Measurements from ENCODE around the gene CABLES2. TPM values are rescaled to one million over a fixed set of nuclear protein-coding genes. Genes with fewer than 3 reads are reported as not detected.
A peak's percentile ranks its signal among the peaks of the same experiment; 100 is the strongest.

Gene CABLES2
- total RNA-seq, 1 donor from 2014 or later, result 9.3 TPM

DNA sequence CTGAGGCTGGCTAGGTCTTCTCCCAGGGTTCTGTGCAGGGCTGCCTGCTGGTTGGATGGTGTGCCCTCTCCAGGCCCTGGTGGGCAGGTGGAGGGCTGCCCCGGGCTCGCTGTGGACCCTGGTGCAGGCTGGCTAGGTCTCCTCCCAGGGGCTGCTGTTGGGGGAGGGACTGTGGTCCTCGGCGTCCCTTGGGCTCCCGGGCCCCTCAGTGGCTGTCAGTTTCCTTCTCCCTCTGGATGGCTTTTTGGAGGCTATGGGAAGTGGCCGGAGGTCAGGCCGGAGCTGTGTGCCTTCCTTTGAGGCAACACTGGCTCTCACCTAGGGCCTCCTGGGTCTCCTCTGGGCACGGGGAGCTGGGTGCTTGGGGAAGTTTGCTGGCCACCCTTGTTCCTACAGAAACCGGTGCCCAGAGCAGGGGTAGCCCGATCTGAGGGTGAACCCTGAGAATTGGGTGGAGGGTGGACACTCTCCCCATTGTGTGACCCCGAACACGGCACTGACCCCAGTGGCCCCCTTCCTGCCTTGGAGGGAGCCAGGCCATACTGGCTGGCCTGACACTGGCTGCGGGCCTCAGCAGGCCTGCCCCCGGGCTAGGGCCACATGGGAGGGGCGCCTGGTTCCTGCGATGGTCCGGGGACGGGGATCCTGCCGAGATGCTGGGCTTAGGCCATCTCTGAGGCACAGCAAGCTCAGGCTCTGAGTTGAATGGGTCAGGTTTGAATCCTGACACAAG is 3.8 kb upstream of the CABLES2 start:
- Mint-ChIP-seq H3K27me3 (ENCODE audit: unreplicated experiment) (peaks cover 6% of the 10 kb centered on the region), H3K27ac (ENCODE audit: unreplicated experiment) (no peak overlapping the region), H3K4me3 (ENCODE audit: unreplicated experiment) (no peak overlapping the region), H3K4me1 (ENCODE audit: unreplicated experiment) (peaks cover 1% of the 10 kb centered on the region), H3K36me3 (ENCODE audit: low read depth, unreplicated experiment) (no peaks in the 10 kb centered on the region), H3K9me3 (ENCODE audit: unreplicated experiment) (no peaks in the 10 kb centered on the region)
- no peak for TF ChIP-seq CTCF (IDR thresholded peaks at IDR 0.05; ENCODE audit: unreplicated experiment)
- DNase-seq (ENCODE audit: low spot score), result no peak

DNA sequence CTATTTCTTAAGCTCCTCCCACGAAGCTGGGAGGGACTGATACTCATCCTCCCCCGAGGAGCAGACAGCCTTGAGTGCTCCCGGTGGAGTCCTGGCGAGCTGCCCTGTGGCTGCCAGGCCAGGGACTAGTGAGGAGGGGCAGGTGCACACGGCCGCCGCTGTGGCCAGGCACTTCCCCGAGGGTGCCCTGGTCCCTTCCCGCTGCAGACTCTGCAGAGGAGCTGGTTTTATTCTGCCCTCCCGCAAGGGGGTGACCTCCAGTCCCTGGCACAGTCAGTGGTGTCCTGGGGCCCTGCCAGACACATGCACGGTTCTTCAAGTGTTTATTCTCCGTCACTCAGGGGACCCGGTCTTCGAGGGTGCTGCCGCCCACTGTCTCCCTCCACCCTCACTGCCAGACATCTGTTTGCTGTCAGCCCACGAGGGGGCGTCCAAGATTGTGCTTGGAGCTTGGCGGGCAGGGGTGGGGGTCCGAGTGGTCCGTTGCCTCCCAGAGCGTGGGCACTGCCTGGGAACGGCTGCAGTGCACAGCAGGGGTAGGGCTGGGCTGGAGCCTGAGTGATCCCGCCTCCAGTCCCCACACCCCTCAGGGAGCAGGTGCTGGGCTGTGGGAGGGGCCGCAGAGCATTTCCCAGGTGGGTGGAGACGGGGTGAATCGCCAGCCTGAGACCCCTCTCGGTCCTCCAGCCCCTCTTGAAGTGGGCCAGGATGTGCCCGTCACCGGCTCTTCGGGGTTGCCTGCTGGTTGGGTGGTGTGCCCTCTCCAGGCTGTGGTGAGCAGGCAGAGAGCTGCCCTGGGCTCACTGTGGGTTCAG is 3.1 kb upstream of the CABLES2 start:
- H3K27me3 Mint-ChIP-seq (ENCODE audit: unreplicated experiment), result peaks cover 8% of the 10 kb centered on the region
- H3K9me3 Mint-ChIP-seq (ENCODE audit: unreplicated experiment), result no peaks in the 10 kb centered on the region
- peaks cover 6% of the 10 kb centered on the region for H3K4me1 Mint-ChIP-seq (ENCODE audit: unreplicated experiment)
- DNase-seq (ENCODE audit: low spot score), result peak; percentile 60
- H3K36me3 Mint-ChIP-seq (ENCODE audit: low read depth, unreplicated experiment), result no peaks in the 10 kb centered on the region
- TF ChIP-seq CTCF (IDR thresholded peaks at IDR 0.05; ENCODE audit: unreplicated experiment), result peak; percentile 45
- H3K27ac Mint-ChIP-seq (ENCODE audit: unreplicated experiment), result no peak overlapping the region
- H3K4me3 Mint-ChIP-seq (ENCODE audit: unreplicated experiment), result no peak overlapping the region

DNA sequence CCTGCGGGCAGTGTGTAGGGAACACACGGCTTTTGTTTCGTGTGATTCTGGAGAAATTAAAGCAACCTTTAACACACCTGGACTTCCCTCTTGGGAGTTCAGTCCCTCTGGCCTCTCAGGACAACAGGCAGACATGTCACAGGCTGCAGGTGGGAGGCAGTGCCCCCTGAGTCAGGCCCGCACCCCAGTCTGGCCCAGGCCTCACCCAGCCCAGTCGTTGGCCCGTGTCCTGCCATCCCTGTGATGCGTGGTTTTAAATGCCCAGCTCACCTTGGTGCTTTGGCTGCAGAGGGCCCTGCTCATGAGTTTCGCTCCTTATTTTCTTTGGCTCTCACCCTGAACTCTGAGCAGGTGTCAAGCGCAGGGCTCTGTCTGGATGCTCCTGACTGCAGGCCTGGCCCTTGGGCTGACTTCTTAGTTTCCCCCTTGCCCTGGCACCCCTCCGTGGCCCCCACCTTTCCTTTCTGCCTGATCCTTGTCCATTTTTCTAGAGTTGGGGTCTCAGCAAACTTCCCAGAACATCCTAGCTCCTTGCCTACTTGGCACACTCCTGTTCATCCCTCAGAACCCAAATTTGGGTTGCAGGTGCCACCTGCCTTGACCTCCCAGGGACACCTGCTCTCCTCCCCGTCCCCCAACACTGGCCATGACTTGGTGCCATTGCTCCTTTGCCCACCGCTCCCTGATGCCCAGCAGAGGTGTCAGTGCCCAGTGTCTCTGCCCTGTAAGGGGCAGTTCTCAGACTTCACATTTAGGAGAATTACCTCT is 2.2 kb upstream of the CABLES2 start:
- Mint-ChIP-seq H3K36me3 (ENCODE audit: low read depth, unreplicated experiment) (no peaks in the 10 kb centered on the region), H3K4me1 (ENCODE audit: unreplicated experiment) (peaks cover 6% of the 10 kb centered on the region), H3K27ac (ENCODE audit: unreplicated experiment) (no peak overlapping the region), H3K27me3 (ENCODE audit: unreplicated experiment) (peaks cover 8% of the 10 kb centered on the region), H3K9me3 (ENCODE audit: unreplicated experiment) (no peaks in the 10 kb centered on the region), H3K4me3 (ENCODE audit: unreplicated experiment) (no peak overlapping the region)
- no peak for TF ChIP-seq CTCF (IDR thresholded peaks at IDR 0.05; ENCODE audit: unreplicated experiment)
- DNase-seq (ENCODE audit: low spot score), result no peak

GRCh38 chr20:62408640-62409039 is 1.6 kb upstream of the CABLES2 start:
- H3K27ac Mint-ChIP-seq (ENCODE audit: unreplicated experiment), result no peak overlapping the region

More at GRCh38 chr20:62408640-62409039, 1.6 kb upstream of the CABLES2 start:
- DNase-seq (ENCODE audit: low spot score), result no peak
- H3K36me3 Mint-ChIP-seq (ENCODE audit: low read depth, unreplicated experiment), result no peaks in the 10 kb centered on the region
- H3K27me3 Mint-ChIP-seq (ENCODE audit: unreplicated experiment), result peaks cover 8% of the 10 kb centered on the region
- H3K4me1 Mint-ChIP-seq (ENCODE audit: unreplicated experiment), result peaks cover 6% of the 10 kb centered on the region
- H3K4me3 Mint-ChIP-seq (ENCODE audit: unreplicated experiment), result no peak overlapping the region
- TF ChIP-seq CTCF (IDR thresholded peaks at IDR 0.05; ENCODE audit: unreplicated experiment), result no peak
- H3K9me3 Mint-ChIP-seq (ENCODE audit: unreplicated experiment), result no peaks in the 10 kb centered on the region
